ENCODE data around the gene BBS2. TPM values are rescaled to one million over a fixed set of nuclear protein-coding genes. Genes with fewer than 3 reads are reported as not detected.
A peak's percentile ranks its signal among the peaks of the same experiment; 100 is the strongest.

Gene BBS2
- polyA plus RNA-seq (ENCODE audit: insufficient read length): 47.5 TPM

- peak; percentile 60 for DNase-seq (ENCODE audit: low read depth)
Observed at GRCh38 chr16:56519459-56520250, at the start of gene BBS2. BBS2 (minus strand) TSS chr16:56520024; CDS start chr16:56519862, 162 bp downstream.

DNA sequence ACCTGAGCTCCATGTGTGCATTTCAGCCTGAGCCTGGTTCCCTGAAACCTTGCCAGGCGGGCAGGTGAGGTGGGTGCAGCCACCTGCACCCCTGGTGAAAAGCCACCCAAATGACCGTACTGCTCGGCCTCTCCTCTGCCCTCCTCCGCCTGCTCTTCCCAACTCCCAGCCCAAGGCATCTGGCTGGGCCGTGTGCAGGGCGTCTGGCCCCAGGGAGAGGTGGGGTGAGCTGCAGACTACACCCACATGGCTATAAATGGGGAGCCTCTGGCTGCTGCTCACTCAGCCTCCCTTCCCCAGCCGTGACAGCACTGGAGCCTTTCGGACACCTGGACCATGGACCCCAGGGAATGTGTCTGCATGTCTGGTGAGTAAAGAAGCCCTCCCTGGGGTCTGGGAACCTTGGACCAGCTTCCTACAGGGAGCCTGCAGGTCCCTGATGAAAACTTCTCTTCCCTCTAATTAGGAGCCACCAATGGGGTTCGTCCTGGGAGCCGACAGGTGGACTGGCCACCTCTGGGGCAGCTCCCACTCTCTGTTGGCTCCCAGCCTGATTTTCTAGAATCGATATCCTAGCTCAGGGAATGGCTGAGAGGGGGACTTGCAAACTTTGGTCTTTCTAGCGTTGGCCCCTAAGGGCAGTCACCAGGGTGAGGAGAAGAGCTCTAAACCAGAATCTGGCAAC is 45.1 kb upstream of the BBS2 start, which contains the start of gene MT4:
Gene MT4 (plus strand): TSS at position 281 of the 685 bp plus-strand sequence. CDS start 56 bp downstream, at position 337.
- no peak for DNase-seq (ENCODE audit: low read depth)

GRCh38 chr16:56561126-56561525 is 41.3 kb upstream of the BBS2 start:
- DNase-seq (ENCODE audit: low read depth): no peak

DNA sequence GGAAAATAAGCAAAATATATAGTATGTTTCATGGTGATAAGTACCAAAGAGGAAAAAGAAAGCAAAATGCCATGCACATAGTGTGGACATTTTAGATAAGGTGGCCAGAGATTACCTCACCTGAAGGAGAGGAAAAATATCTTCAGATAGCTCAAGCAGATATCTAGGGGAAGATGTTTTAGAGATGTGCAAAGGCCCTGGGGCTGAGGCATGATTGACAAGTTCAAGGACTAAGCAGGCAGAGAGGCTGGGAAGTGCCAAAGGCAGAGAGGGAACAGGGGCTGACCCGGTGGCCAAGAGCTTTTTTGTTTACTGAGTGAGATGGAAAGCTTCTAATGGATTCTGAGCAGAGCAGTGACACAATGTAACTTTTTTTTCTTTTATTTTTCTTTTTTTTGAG is 40.6 kb upstream of the BBS2 start:
- no peak for DNase-seq (ENCODE audit: low read depth)

GRCh38 chr16:56559109-56559508 is 39.3 kb upstream of the BBS2 start:
- no peak for DNase-seq (ENCODE audit: low read depth)

DNA sequence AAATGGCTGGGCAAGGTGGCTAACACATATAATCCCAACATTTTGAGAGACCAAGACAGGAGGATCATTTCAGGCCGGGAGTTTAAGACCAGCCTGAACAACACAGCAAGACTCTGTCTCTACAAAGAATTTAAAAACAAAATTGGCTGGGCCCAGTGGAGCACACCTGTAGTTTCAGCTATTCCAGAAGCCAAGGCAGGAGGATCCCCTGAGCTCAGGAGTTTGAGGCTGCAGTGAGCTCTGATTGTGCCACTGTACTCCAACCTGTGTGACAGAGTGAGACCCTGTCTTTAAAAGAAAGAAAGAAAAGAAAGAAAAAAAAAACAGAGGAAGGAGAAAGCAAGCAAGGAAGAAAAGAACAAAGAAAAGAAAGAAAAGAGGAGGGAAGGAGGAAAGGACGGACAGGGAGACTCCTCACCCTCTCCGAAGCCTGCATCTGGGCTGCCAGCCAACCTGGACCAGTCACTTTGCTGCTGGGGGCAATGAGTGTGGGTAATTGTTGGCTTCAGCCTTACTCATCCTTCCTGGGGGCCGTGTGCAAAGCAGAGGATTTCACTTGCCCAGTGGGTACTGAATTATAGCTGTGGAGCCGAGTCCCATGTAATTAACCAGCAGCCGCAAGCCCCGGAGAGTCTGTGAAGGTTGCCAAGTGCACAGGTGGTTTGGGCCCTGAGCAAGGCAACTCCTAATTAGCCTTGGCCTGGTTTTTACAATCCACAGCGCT is 38.4 kb upstream of the BBS2 start:
- no peak for DNase-seq (ENCODE audit: low read depth)

GRCh38 chr16:56554441-56554840 is 34.6 kb upstream of the BBS2 start:
- DNase-seq (ENCODE audit: low read depth): no peak

- no peak for DNase-seq (ENCODE audit: low read depth)
Observed at GRCh38 chr16:56551796-56552738, 32.2 kb upstream of the BBS2 start.

DNA sequence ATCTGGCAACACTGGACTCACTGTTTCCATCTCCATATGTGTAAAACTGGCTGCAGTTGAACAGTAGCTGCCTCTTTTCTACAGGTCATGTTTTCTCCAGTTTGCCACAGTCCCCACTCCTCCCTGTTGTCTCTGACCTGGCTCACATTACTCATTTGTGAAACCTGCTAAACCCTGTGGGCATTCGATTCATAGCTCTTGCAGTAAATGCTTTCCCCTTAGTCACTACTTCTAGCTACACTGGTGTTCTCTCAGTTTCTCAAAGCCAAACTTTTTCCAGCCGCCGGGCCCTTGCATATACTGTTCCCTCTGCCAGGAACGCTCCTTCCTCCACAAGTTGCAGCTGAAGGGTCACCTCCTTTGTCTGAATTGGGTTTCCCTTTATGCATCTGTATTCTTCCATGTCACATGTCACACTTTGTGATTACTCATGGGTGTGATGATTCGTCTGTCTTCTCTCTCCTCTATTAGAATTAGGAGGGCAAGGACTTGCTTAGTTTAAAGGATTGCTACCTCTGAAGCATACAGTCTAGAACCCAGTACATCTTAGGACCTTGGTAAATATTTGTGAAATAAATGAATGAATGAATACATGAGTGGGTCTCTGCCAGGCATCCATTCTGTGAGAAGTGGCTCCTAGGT is 30.0 kb upstream of the BBS2 start:
- DNase-seq (ENCODE audit: low read depth): no peak

GRCh38 chr16:56549161-56549560 is 29.3 kb upstream of the BBS2 start:
- no peak for DNase-seq (ENCODE audit: low read depth)

- no peak for DNase-seq (ENCODE audit: low read depth)
Observed at GRCh38 chr16:56547949-56548567, 28.2 kb upstream of the BBS2 start.

DNA sequence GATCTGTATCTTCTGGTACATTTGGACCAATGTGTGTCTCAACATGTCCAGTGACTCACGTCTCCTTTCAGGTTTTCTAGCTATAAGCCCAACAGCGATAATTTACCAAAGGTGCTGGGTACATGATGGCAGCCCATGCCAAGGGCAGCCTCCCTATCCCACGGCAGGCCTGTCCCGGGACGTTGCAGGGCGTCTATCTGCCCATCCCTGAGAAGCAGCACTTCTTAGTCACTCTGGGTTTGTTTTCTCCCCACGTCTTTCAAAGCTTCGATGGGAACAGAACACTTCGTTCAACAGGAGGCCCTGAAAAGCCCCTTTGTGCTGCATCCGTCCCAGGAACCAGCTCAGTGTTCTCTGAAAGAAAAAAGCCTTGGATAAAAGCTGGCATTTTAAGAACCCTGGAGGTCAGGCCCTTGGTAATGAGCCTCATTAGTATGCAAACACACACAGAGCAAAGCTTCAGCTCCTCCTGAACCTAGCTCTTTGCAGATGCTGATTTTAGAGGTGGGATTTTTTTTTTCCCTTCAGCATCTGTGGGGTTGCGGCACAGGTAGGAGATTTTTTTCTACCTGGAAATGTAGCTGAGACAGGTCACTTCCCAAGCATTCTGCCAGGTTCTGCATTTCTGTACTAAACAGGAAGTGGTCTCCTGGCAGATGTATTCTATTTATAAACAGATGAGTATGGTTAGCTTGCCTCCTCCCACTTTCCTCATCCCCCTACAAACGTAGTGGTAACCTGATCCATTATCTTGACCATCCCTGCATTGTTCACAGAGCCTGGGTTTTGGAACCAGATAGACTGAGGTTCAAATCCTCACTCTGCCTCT is 27.5 kb upstream of the BBS2 start:
- DNase-seq (ENCODE audit: low read depth): no peak

DNA sequence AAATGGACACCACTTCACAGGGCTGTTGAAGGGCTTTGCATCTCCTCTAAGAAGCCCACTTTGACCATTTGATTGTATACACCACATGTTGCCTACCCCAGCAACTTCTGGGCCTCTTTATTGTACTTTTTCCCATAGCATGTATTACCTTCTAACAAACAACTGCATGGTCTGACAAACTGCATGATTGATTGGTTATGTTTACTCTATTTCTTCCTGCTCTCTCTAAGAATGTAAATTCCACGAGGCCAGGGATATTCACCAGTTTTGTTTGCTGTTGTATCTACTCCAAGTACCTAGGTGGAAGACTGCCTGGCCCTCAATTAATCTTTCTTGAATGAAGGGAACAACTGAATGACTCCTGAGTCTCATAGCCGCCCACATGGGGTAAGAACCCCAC is 22.2 kb upstream of the BBS2 start:
- no peak for DNase-seq (ENCODE audit: low read depth)

DNA sequence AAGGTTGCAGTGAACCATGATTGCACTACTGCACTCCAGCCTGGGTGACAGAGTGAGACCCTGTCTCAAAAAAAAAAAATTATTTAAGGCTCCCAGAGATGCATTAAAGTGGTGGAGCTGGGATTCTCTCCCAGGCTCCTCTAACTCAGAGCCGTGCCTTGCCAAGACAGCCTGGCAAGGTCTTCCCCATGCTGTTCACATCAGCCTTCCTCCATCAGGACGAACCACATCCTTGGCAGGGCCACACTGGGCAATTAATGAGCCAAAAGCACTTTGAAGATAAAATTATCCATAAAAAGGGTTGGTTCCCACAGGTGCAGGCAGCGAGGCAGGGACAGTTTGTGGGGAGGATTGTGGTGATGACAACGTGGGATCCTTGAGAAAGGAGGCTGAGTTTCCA is 19.8 kb upstream of the BBS2 start:
- DNase-seq (ENCODE audit: low read depth): no peak

- DNase-seq (ENCODE audit: low read depth): no peak
Observed at GRCh38 chr16:56538331-56538730, 18.5 kb upstream of the BBS2 start.

DNA sequence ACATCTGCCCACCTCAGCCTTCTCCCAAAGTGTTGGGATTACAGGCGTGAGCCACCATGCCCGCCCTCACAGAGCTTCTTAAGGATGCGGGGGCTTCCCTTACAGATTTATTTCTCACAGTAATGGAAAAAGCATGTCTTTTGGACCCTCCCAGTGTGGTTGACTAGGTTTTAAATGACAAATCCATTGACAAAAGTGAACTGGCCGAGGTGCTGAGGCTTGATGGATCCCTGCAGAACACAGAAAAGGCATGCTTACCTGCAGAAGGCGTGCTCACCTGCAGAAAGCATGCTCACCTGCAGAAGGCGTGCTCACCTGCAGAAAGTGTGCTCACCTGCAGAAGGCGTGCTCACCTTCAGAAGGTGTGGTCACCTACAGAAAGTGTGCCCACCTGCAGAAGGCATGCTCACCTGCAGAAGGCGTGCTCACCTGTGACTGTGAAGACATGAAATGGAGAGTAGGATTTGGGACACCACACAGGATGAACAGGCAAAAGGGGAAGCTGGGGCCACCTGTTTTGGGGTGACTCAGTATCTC is 15.1 kb upstream of the BBS2 start:
- no peak for DNase-seq (ENCODE audit: low read depth)

GRCh38 chr16:56532714-56533113 is 12.9 kb upstream of the BBS2 start:
- no peak for DNase-seq (ENCODE audit: low read depth)

DNA sequence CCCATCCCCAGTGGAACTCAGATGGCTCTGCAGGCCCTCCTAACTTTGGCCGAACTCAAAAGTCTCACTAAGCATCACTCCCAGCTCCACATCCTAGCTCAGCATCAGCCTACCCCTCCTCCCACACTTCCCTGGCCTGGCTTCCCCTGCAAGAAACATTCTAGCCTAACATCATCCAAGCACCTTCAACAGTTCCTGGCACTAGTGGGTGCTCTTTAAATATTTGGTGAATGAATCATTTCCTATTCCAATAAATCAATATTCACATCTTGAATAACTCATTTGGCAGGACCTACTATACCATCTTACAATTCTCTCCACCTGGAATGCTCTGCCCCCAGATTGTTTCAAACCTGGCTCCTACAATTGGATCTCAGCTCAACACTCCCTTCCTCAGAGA is 11.0 kb upstream of the BBS2 start:
- DNase-seq (ENCODE audit: low read depth): no peak

DNA sequence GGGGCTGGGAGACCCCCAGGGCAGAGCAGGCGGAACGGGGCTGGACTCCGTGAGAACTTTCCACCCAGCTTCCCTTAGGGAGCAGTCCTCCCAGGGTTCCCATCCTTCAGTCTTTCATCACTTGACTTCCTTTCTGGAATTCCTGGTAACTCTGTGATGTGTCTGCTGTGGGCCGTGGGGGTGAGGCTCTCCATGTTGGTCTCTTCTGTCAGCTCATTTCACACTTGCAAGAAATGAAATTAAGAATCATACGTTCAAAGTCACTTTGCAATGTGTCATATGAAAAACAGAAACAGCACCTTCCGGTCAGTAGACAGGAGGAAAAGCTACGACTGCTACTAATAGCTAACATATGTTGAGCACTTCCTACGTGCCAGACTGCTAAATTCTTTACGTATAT is 5.4 kb upstream of the BBS2 start:
- DNase-seq (ENCODE audit: low read depth): no peak

Data from forelimb muscle (tissue), 1 donor.